Type B pancreatic cell (in vitro differentiated cells): ENCODE results near the gene FAM234A. TPM values are rescaled to one million over a fixed set of nuclear protein-coding genes. Genes with fewer than 3 reads are reported as not detected.

Experiments used
- DNase-seq: peaks from one replicate; pipeline ENCODE4 v3.0.0; 2021; ENCODE audit warnings: mixed read lengths; ENCODE audit not compliant: unreplicated experiment; ENCODE audit errors: extremely low spot score
- H3K27ac Mint-ChIP-seq: 2 replicates; pipeline ENCODE4 v1.8.0; 2021; ENCODE audit warnings: mild to moderate bottlenecking, mixed read lengths
- H3K27me3 Mint-ChIP-seq: 2 replicates; pipeline ENCODE4 v1.8.0; 2021; ENCODE audit warnings: mixed read lengths
- H3K36me3 Mint-ChIP-seq: 2 replicates; pipeline ENCODE4 v1.8.0; 2021; ENCODE audit warnings: mixed read lengths
- H3K4me1 Mint-ChIP-seq: one replicate; pipeline ENCODE4 v1.8.0; 2021; ENCODE audit warnings: mixed read lengths; ENCODE audit not compliant: unreplicated experiment
- H3K4me3 Mint-ChIP-seq: 2 replicates; pipeline ENCODE4 v1.8.0; 2021; ENCODE audit warnings: mild to moderate bottlenecking, mixed read lengths
- H3K9me3 Mint-ChIP-seq: 2 replicates; pipeline ENCODE4 v1.8.0; 2021; ENCODE audit warnings: mixed read lengths
- CTCF ChIP-seq: fragments of 200-600 bp; sonication (generic); conservative IDR thresholded peaks from 2 replicates; pipeline ENCODE4 v1.5.0; 2021; ENCODE audit warnings: antibody characterized with exemption, mild to moderate bottlenecking
- total RNA-seq: library from RNA; stranded (reverse); gene quantifications from 2 replicates; pipeline ENCODE4 v1.2.1, GENCODE V29; 2021; ENCODE audit warnings: low replicate concordance

Gene FAM234A
- total RNA-seq, 1 donor from 2014 or later: 125 TPM

GRCh38 chr16:273547-274421 lies 39.2 kb downstream of the FAM234A start:
- Mint-ChIP-seq H3K4me1 (no peaks in the 10 kb centered on the region), H3K9me3 (no peaks in the 10 kb centered on the region), H3K36me3 (no peaks in the 10 kb centered on the region), H3K27me3 (peaks cover 33% of the 10 kb centered on the region), H3K4me3 (no peak overlapping the region), H3K27ac (no peak overlapping the region)
- no peak for TF ChIP-seq CTCF
- DNase-seq: no peak

DNA sequence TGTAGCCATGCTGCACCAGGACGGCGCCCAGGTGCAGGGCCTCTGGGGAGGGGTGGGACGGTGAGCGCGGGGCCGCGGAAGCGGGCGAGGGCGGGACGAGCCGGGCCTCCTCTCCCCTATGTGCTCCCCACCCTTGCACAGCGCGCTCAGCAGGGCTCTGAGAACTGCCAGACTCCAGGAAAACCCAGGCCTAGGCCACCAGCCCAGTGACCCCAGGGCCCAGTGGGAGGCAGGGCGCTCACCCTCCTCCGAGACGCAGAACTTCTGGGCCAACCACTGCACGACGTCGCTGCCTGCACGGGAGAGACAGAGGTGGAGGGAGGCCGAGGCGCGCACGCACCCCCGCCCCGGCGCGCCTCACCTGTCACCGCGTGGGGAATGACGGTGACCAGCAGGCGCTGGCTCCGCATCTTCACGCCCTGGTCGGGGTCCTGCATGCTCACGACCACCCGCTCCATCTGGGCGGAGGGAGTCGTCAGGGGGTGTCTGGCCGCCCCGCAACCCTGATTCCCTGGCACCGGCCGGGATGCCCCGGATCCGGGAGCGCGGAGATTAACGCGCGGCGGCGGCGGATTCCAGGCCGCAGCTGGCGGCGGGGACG lies 40.5 kb downstream of the FAM234A start:
- Mint-ChIP-seq H3K27ac (no peak overlapping the region), H3K27me3 (peaks cover 40% of the 10 kb centered on the region), H3K4me3 (peak overlapping the region; percentile 74), H3K36me3 (no peaks in the 10 kb centered on the region), H3K9me3 (no peaks in the 10 kb centered on the region), H3K4me1 (no peaks in the 10 kb centered on the region)
- no peak for TF ChIP-seq CTCF
- DNase-seq: no peak

DNA sequence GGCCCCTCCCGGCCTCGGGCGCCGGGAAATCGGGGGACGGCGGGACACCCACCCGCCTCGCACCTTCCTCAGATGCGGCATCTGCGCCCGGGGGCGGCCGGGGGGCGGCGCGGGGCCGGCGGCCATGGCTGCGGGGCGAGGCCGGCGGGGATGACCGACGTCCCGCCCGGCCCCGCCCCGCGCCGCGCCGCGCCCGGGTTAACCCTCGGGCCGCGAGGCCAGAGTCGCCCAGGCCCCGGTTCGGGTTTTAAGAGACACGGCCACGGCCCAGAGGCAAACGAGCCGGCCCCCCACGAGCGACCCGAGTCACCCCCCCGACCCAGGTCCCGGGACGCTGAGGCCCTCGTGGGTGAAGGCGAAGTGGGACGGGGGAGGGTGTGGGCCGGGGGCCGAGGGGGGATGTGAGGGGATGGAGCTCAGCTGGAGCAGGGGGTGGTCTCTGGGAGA lies 41.2 kb downstream of the FAM234A start, which contains the start of gene RGS11:
RGS11 (minus strand) TSS at position 159 of the 447 bp plus-strand sequence; CDS start at position 126, 33 bp downstream.
- no peak within 1 kb of the TSS for H3K27ac Mint-ChIP-seq
- DNase-seq: no peak
- no peak for TF ChIP-seq CTCF
- H3K4me3 Mint-ChIP-seq: peak within 1 kb of the TSS; percentile 80
- H3K9me3 Mint-ChIP-seq: no peaks in the 10 kb centered on the region
- no peaks in the 10 kb centered on the region for H3K4me1 Mint-ChIP-seq
- no peaks in the 10 kb centered on the region for H3K36me3 Mint-ChIP-seq
- H3K27me3 Mint-ChIP-seq: peaks cover 40% of the 10 kb centered on the region

DNA sequence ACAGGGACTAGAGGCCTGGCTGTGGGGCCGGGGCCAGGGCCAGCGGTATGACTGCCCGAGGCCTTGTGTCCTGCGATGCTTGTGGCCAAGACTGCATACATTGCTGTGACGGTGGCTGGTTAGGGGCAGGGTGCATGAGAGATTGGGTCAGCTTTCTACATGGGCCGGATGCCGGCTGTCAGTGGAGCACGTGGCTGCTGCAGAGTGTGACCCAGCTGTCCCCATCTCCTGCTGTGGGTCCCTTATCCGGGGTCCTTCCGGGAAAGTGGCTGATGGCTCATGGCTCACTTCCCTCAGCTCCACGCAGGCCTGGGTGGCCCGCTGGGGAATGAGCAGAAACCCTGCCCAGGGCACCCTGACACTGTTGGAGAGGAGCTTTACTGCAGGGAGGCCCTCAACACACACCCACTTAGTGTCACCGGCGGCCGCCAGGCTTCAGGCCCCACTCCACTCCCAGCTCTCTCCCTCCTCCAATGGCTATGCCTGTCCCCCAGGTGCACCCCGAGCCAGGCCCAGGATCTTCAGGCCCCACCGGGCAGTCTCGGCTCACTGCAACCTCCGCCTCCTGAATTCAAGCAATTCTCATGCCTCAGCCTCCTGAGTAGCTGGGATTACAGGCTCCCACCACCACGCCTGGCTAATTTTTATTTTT lies 41.9 kb downstream of the FAM234A start:
- no peaks in the 10 kb centered on the region for H3K36me3 Mint-ChIP-seq
- H3K4me3 Mint-ChIP-seq: peak overlapping the region; percentile 80
- H3K27me3 Mint-ChIP-seq: peaks cover 40% of the 10 kb centered on the region
- no peaks in the 10 kb centered on the region for H3K9me3 Mint-ChIP-seq
- TF ChIP-seq CTCF: no peak
- DNase-seq: no peak
- peak overlapping the region; percentile 21 for H3K27ac Mint-ChIP-seq
- H3K4me1 Mint-ChIP-seq: no peaks in the 10 kb centered on the region

GRCh38 chr16:278863-279366 lies 44.3 kb downstream of the FAM234A start:
- Mint-ChIP-seq H3K4me1 (no peaks in the 10 kb centered on the region), H3K27me3 (peaks cover 38% of the 10 kb centered on the region), H3K36me3 (no peaks in the 10 kb centered on the region), H3K9me3 (no peaks in the 10 kb centered on the region), H3K27ac (no peak overlapping the region), H3K4me3 (peak overlapping the region; percentile 14)
- DNase-seq: no peak
- no peak for TF ChIP-seq CTCF
